C4-2B (cell line): Measurements from ENCODE around the gene STEAP1B.

ENCODE experiments used
- CTCF ChIP-seq: fragments of 450-650 bp; conservative IDR thresholded peaks from 2 replicates; pipeline ENCODE4 v1.5.1; 2017; ENCODE audit warnings: mild to moderate bottlenecking
- ZFX ChIP-seq: fragments of 450-650 bp; IDR thresholded peaks from 2 replicates; pipeline ENCODE4 v1.6.1; 2017

GRCh38 chr7:22442187-22442881 lies 57.7 kb downstream of the STEAP1B start:
- TF ChIP-seq CTCF: no peak
- TF ChIP-seq ZFX: peak; percentile 69
